ENCODE data around the gene YWHAH.

Gene YWHAH

GRCh38 chr22:31943978-31944699 lies at the start of gene YWHAH:
Gene YWHAH, plus strand, starts transcription at chr22:31944535. Its CDS starts 199 bp downstream, at chr22:31944734.
- DNase-seq (ENCODE audit: low read depth): peak; percentile 79

GRCh38 chr22:31895411-31896123 lies 48.8 kb upstream of the YWHAH start:
- no peak for DNase-seq (ENCODE audit: low read depth)

- DNase-seq (ENCODE audit: low read depth): no peak
Measured at GRCh38 chr22:31896472-31896871, 47.9 kb upstream of the YWHAH start.

GRCh38 chr22:31897842-31898805 lies 46.2 kb upstream of the YWHAH start:
- DNase-seq (ENCODE audit: low read depth): no peak

- no peak for DNase-seq (ENCODE audit: low read depth)
Measured at GRCh38 chr22:31898926-31899325, 45.4 kb upstream of the YWHAH start.

GRCh38 chr22:31899669-31900068 lies 44.7 kb upstream of the YWHAH start:
- DNase-seq (ENCODE audit: low read depth): no peak

- no peak for DNase-seq (ENCODE audit: low read depth)
Measured at GRCh38 chr22:31901388-31902137, 42.8 kb upstream of the YWHAH start.

- DNase-seq (ENCODE audit: low read depth): no peak
Measured at GRCh38 chr22:31904651-31905050, 39.7 kb upstream of the YWHAH start.

- DNase-seq (ENCODE audit: low read depth): no peak
Measured at GRCh38 chr22:31905356-31905755, 39.0 kb upstream of the YWHAH start.

- DNase-seq (ENCODE audit: low read depth): no peak
Measured at GRCh38 chr22:31906086-31906485, 38.2 kb upstream of the YWHAH start.

- DNase-seq (ENCODE audit: low read depth): no peak
Measured at GRCh38 chr22:31906569-31906968, 37.8 kb upstream of the YWHAH start.

GRCh38 chr22:31909977-31910376 lies 34.4 kb upstream of the YWHAH start:
- no peak for DNase-seq (ENCODE audit: low read depth)

- no peak for DNase-seq (ENCODE audit: low read depth)
Measured at GRCh38 chr22:31911565-31912406, 32.5 kb upstream of the YWHAH start.

- no peak for DNase-seq (ENCODE audit: low read depth)
Measured at GRCh38 chr22:31912407-31912743, 32.0 kb upstream of the YWHAH start.

- no peak for DNase-seq (ENCODE audit: low read depth)
Measured at GRCh38 chr22:31915586-31915985, 28.7 kb upstream of the YWHAH start.

- DNase-seq (ENCODE audit: low read depth): no peak
Measured at GRCh38 chr22:31917227-31917921, 27.0 kb upstream of the YWHAH start.

GRCh38 chr22:31919730-31920129 lies 24.6 kb upstream of the YWHAH start:
- DNase-seq (ENCODE audit: low read depth): no peak

- DNase-seq (ENCODE audit: low read depth): no peak
Measured at GRCh38 chr22:31920306-31920705, 24.0 kb upstream of the YWHAH start.

- DNase-seq (ENCODE audit: low read depth): no peak
Measured at GRCh38 chr22:31921106-31921505, 23.2 kb upstream of the YWHAH start.

GRCh38 chr22:31922534-31922933 lies 21.8 kb upstream of the YWHAH start:
- no peak for DNase-seq (ENCODE audit: low read depth)

Measured in stimulated activated CD8-positive, alpha-beta memory T cell treated with anti-CD3 and anti-CD28 coated beads, Interleukin-12 subunit alpha, Interleukin-12 subunit beta, amount 100 ng/mL, for 1 hour (primary cell).